ENCODE measurements around the gene PTPRH. TPM values are rescaled to one million over a fixed set of nuclear protein-coding genes. Genes with fewer than 3 reads are reported as not detected.

The PTPRH gene
- total and polyA plus RNA-seq, 8 donors: 0.10 to 0.63 (median 0.23) TPM

DNA sequence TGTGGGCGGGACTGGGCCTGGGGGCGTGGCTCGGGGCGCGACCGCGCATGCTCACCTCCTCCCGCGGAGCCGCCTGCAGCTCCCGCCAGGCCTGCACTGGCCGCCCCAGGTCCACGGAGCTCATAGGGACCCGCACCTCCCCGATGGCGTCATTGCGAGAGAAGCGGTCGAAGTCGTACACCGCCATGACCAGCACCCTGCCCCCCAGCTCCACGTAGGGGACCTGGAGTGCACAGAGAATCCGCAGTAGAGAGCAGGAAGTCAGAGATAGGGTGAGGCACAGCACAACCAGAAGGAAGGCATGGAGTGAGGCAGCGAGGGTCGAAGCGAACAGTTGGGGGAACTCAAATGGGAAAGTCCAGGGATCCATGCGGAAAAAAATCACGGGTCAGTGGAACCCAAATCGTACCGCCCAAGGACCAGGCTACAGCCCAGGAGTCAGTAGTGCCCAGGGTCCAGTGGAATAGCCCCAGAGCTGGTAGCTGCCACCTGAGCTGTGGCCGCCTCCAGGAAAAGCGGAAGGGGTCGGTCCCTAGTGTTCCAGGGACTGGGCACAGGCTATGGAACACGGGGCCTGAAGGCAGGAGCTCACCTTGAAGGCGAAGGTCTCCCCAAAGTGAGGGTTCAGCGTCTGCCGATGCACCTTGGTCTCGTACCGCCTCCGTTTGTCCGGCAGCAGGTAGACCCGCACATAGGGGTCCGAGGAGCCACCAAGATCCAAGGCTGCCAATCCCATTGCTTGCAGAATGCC lies 34.0 kb downstream of the PTPRH start:
- no peak overlapping the region for H3K4me3 ChIP-seq
- H3K36me3 ChIP-seq: no peaks in the 10 kb centered on the region
- ATAC-seq (no peak), DNase-seq (no peak)
- intact Hi-C loops (cut with DNase I): no loop called here
- H3K4me1 ChIP-seq: peaks cover 10 to 24% of the 10 kb centered on the region in 2 donors
- TF ChIP-seq, protein P1, sequence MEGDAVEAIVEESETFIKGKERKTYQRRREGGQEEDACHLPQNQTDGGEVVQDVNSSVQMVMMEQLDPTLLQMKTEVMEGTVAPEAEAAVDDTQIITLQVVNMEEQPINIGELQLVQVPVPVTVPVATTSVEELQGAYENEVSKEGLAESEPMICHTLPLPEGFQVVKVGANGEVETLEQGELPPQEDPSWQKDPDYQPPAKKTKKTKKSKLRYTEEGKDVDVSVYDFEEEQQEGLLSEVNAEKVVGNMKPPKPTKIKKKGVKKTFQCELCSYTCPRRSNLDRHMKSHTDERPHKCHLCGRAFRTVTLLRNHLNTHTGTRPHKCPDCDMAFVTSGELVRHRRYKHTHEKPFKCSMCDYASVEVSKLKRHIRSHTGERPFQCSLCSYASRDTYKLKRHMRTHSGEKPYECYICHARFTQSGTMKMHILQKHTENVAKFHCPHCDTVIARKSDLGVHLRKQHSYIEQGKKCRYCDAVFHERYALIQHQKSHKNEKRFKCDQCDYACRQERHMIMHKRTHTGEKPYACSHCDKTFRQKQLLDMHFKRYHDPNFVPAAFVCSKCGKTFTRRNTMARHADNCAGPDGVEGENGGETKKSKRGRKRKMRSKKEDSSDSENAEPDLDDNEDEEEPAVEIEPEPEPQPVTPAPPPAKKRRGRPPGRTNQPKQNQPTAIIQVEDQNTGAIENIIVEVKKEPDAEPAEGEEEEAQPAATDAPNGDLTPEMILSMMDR (IDR thresholded peaks at IDR 0.05): no peak
- peaks cover 88 to 100% of the 10 kb centered on the region in 2 donors for H3K27me3 ChIP-seq
- H3K27ac ChIP-seq: no peak overlapping the region
- H3K9me3 ChIP-seq: no peaks in the 10 kb centered on the region

DNA sequence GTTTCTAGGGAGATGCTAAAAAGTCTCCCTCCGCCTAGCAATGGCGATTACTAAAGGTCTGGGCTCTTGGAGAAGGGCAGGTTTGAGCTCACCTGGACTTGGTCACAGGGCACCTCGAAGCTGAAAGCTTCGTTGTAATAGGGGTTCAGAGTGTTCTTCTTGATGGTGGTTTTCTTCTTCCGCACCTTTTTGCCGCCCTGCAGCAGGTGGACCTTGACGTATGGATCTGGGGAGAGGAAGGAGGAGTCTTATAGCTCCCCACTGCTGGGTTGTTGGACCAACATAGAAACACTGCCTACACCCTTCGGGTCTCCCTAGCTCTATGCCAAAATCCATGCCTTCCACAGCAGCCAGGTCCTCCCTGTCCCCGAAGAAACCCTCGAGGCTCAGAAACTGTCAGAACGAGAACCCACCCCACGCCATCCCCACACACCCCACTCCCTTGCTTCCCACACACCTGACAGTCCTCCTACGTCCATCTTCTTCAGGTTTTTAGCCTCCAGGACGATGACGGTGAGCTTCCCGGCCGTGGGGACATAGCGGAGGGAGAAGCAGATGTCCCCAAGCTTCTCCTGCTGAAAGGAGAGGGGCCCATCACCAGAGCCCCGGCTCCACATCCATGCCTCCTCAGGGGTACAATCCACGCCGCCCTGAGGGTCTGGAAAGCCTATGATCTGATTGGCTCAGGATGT lies 34.7 kb downstream of the PTPRH start:
- ATAC-seq (no peak), DNase-seq (no peak)
- peaks cover 80 to 100% of the 10 kb centered on the region in 2 donors for H3K27me3 ChIP-seq
- intact Hi-C loops (cut with DNase I): no loop called here
- TF ChIP-seq, protein P1 (IDR thresholded peaks at IDR 0.05): no peak
- H3K4me3 ChIP-seq: no peak overlapping the region
- H3K27ac ChIP-seq: no peak overlapping the region
- no peaks in the 10 kb centered on the region for H3K36me3 ChIP-seq
- H3K9me3 ChIP-seq: no peaks in the 10 kb centered on the region
- peaks cover 10 to 19% of the 10 kb centered on the region in 2 donors for H3K4me1 ChIP-seq

DNA sequence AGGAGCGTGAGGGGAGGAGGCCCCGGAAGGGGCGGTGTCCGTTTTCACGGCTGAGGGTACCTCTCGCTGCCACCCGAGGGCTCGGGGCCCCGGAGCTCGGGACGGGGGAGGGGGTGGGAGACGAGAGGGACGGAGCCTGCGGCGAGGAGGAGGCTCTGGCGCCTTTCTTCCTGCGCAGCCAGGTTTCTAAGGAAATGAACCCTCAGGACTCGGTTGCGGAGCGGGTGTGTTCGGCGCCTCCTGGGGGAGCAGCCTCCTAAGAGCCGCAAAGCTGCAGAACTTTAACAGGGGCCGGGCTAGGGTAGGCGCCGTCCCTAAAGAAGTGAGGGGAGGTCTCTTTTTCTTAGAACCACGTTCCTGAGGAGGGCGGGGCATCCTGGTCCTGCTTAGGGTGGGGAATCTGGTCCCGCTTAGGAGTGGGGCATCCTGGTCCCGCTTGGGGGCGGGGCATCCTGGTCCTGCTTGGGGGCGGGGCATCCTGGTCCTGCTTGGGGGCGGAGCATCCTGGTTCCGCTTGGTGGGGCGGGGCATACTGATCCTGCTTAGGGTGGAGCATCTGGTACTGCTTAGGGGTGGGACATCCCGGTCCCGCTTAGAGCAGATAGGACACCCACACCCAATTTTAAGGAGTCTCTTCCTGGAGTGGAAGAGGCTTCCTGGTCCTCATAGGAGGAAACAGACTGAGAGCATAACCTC lies 35.4 kb downstream of the PTPRH start:
- H3K4me3 ChIP-seq: peak overlapping the region in 1 of 2 donors; percentile 15
- no peak overlapping the region for H3K27ac ChIP-seq
- ATAC-seq: peak; percentile 51
- intact Hi-C loops (cut with DNase I): no loop called here
- TF ChIP-seq, protein P1 (IDR thresholded peaks at IDR 0.05): no peak
- no peaks in the 10 kb centered on the region for H3K36me3 ChIP-seq
- peaks cover 73 to 100% of the 10 kb centered on the region in 2 donors for H3K27me3 ChIP-seq
- H3K4me1 ChIP-seq: peaks cover 6 to 12% of the 10 kb centered on the region in 2 donors
- no peaks in the 10 kb centered on the region for H3K9me3 ChIP-seq
- DNase-seq: no peak

DNA sequence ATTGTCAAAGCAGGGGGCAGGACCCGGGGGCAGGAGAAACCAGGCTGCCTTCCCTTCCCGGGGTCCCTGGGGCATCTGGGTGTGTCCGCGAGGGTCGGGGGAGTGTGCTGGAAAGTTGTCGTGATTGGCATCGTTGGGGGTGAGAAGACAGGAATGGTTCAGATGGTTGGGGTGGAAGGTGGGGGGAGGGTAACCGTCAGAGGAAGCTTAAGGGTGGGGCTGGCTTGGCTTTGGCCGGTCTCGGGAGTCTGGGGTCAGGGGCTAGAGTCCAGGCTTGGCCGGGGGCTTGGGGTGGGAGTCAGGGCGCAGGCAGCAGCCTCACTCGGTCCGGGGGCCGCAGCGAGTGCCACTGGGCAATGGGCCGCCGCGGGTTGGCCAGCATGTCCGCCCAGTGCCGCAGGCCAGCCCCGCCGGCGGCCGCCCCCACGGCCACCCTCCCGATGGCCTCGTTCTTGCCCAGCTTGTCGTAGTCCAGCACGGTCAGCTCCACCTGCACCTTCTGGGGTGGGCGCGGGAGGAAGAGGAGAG lies 36.1 kb downstream of the PTPRH start:
- intact Hi-C loops (cut with DNase I): no loop called here
- DNase-seq (no peak), ATAC-seq (no peak)

More for the DNA sequence above, 36.1 kb downstream of the PTPRH start:
- TF ChIP-seq, protein P1 (IDR thresholded peaks at IDR 0.05): no peak
- H3K27me3 ChIP-seq: peaks cover 68 to 100% of the 10 kb centered on the region in 2 donors
- peak overlapping the region in 1 of 2 donors; percentile 15 for H3K4me3 ChIP-seq
- no peaks in the 10 kb centered on the region for H3K36me3 ChIP-seq
- H3K9me3 ChIP-seq: no peaks in the 10 kb centered on the region
- no peak overlapping the region for H3K27ac ChIP-seq
- H3K4me1 ChIP-seq: peaks cover 6 to 10% of the 10 kb centered on the region in 2 donors
